Gastroesophageal sphincter (tissue), 3 donors: Measurements from ENCODE around the gene PIP4K2B.

Experiments used
- EP300 ChIP-seq: sonication (generic); formaldehyde crosslinking; IDR thresholded peaks from one replicate; pipeline ENCODE4 v1.6.1; 2017; ENCODE audit warnings: antibody characterized with exemption, mild to moderate bottlenecking
- TF ChIP-seq, protein P1 (sequence below), 4 experiments: fragments of 200-600 bp in 2 of 4; fragments of 450-650 bp in 2 of 4; sonication (generic) in 1 of 4; IDR thresholded peaks; one replicate each; pipeline ENCODE4 v1.5.1; 2017 to 2019; ENCODE audit warnings: antibody characterized with exemption in 4 of 4, mild to moderate bottlenecking in 2 of 4, moderate library complexity in 2 of 4

GRCh38 chr17:38746849-38747462 lies 52.4 kb downstream of the PIP4K2B start:
- TF ChIP-seq, protein P1, sequence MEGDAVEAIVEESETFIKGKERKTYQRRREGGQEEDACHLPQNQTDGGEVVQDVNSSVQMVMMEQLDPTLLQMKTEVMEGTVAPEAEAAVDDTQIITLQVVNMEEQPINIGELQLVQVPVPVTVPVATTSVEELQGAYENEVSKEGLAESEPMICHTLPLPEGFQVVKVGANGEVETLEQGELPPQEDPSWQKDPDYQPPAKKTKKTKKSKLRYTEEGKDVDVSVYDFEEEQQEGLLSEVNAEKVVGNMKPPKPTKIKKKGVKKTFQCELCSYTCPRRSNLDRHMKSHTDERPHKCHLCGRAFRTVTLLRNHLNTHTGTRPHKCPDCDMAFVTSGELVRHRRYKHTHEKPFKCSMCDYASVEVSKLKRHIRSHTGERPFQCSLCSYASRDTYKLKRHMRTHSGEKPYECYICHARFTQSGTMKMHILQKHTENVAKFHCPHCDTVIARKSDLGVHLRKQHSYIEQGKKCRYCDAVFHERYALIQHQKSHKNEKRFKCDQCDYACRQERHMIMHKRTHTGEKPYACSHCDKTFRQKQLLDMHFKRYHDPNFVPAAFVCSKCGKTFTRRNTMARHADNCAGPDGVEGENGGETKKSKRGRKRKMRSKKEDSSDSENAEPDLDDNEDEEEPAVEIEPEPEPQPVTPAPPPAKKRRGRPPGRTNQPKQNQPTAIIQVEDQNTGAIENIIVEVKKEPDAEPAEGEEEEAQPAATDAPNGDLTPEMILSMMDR (IDR thresholded peaks at IDR 0.05) = no peak
- no peak for TF ChIP-seq EP300
